HTR-8/SVneo (cell line): ENCODE results near the gene COPS7B.
"Not testable (repeated sequence)": the region's sequence is repeated elsewhere in the genome, so short reads cannot be mapped to it uniquely, and the experiment has no call there.

Source experiments
- DNase-seq: peaks from one replicate; pipeline ENCODE4 v3.0.0; 2011; ENCODE audit warnings: low spot score, mixed read lengths; ENCODE audit not compliant: insufficient read length
- FAIRE-seq: peaks from 2 replicates; lab custom pipeline; 2011; peaks lifted over from hg19 to GRCh38; lab: Jason Lieb, UNC

Gene COPS7B

GRCh38 chr2:231786177-231786916 lies at the start of gene COPS7B:
TSS of gene COPS7B (plus strand) at chr2:231786445. CDS start at chr2:231788571, 2,126 bp downstream.
- FAIRE-seq (no peak), DNase-seq (peak; percentile 73)

- FAIRE-seq (no peak), DNase-seq (no peak)
Observed at GRCh38 chr2:231737761-231738160, 48.5 kb upstream of the COPS7B start.

GRCh38 chr2:231743376-231744116 lies 42.7 kb upstream of the COPS7B start:
- FAIRE-seq, result no peak
- no peak for DNase-seq

- FAIRE-seq (no peak), DNase-seq (no peak)
Observed at GRCh38 chr2:231745303-231746038, 40.8 kb upstream of the COPS7B start.

GRCh38 chr2:231748153-231748896 lies 37.9 kb upstream of the COPS7B start:
- not testable (repeated sequence) for DNase-seq, FAIRE-seq

- not testable (repeated sequence) for FAIRE-seq
Observed at GRCh38 chr2:231749016-231749415, 37.2 kb upstream of the COPS7B start.

GRCh38 chr2:231751042-231751815 lies 35.0 kb upstream of the COPS7B start:
- FAIRE-seq (no peak), DNase-seq (no peak)

More at GRCh38 chr2:231749016-231749415, 37.2 kb upstream of the COPS7B start:
- not testable (repeated sequence) for DNase-seq

GRCh38 chr2:231752061-231752460 lies 34.2 kb upstream of the COPS7B start:
- FAIRE-seq, result no peak
- DNase-seq, result no peak

GRCh38 chr2:231761735-231762134 lies 24.5 kb upstream of the COPS7B start:
- DNase-seq (no peak), FAIRE-seq (no peak)

- FAIRE-seq (no peak), DNase-seq (no peak)
Observed at GRCh38 chr2:231764124-231764523, 22.1 kb upstream of the COPS7B start.

- no peak for DNase-seq
- no peak for FAIRE-seq
Observed at GRCh38 chr2:231764760-231765159, 21.5 kb upstream of the COPS7B start.

- no peak for FAIRE-seq
Observed at GRCh38 chr2:231765496-231765929, 20.7 kb upstream of the COPS7B start.

GRCh38 chr2:231769170-231770136 lies 16.8 kb upstream of the COPS7B start:
- peak; percentile 83 for FAIRE-seq
- no peak for DNase-seq

More at GRCh38 chr2:231765496-231765929, 20.7 kb upstream of the COPS7B start:
- DNase-seq, result no peak

GRCh38 chr2:231780123-231780908 lies 5.9 kb upstream of the COPS7B start:
- FAIRE-seq, result peak; percentile 54
- peak; percentile 27 for DNase-seq

GRCh38 chr2:231780909-231781797 lies 5.1 kb upstream of the COPS7B start, which contains the start of gene PDE6D:
TSS of gene PDE6D (minus strand) at chr2:231781282. CDS start at chr2:231781114, 168 bp downstream.
- FAIRE-seq (peak; percentile 93), DNase-seq (peak; percentile 100)
